ENCODE data around the gene PACRG.
"Not testable (repeated sequence)": the region's sequence is repeated elsewhere in the genome, so short reads cannot be mapped to it uniquely, and the experiment has no call there.

The PACRG gene

DNA sequence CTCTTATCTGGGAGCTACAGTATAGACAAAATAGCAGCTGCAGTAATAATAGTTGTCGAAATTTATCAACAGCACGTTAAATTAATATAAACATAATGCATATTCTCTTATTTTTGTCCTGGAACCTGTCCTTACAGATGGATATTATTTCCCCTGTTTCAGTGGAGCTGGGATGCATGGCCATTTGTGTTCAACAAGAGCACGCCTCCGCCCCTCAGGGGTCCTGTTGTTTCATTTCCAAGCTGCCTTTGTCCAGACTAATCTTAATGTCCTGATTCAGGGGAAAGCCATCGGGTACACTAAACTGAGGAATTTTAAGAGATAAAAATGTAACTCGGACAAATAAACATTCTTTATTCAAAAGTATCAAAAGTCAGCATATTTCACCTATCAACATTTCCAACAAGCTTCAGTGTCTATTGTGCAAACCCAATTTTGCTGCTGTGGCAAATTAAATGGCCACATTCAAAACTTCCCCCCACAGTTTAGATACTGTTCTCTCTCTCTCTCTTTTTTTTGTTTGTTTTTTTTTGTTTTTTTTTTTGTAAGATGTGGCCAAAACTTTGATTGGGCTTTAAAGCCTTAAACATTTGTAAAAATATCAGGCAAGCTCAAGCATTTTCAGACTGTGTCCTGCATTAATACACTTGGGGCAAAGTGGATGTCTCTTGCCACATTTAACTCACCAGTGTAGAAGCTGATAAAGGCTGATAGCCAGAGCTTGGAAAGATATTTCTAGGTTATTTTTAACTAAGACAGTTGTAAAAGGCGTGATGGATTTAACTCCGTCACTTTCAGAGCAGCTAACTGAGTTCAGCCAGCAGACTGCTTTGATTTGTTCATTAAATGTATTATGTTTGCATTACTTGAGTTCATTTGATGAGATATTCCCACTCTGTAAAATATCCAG is 574.2 kb downstream of the PACRG start:
- DNase-seq (ENCODE audit: low read depth in 2 of 2, low spot score in 1 of 2): no peak

GRCh38 chr6:163302747-163303146 is 575.0 kb downstream of the PACRG start:
- DNase-seq (ENCODE audit: low read depth in 2 of 2, low spot score in 1 of 2): no peak

GRCh38 chr6:163306000-163306399 is 578.2 kb downstream of the PACRG start:
- DNase-seq (ENCODE audit: low read depth in 2 of 2, low spot score in 1 of 2): no peak

DNA sequence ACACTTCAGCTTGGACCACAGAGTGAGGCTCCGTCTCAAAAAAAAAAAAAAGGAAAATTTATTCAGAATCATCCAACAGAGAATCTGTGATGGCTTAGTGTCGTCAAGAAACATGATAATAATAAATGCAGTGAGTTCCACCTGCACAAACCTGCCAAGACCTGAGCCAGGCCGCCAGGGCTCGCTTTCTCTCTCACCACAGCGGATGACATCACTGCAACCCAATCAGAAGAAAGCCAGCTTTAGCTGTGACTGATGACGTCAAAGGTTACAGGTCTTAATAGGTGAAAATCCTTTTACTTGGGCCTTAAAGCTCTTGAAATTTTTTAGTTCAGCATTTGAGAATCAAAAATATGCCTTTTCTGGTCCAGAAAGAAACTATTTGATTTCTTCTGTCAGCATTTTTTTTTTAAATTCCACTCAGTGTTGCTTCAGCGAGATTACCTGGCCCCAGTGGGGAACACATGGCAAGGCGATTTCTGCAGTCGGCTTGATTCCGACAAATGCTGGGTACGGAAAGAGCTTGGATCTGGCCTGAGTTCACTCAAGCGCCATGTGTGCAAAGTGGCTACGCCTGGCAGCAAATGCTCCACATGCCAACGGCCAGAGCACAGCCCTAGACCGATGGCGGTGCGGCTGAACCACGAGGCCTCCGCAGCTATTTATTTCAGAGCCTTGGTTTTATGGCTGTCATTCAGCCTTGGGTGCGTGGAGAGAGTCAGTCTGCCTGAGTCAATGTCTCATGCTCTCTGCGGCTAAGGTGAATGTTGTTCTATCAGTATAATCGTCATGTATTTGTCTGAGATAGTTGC is 581.1 kb downstream of the PACRG start:
- DNase-seq (ENCODE audit: low read depth in 2 of 2, low spot score in 1 of 2): no peak

- DNase-seq (ENCODE audit: low read depth in 2 of 2, low spot score in 1 of 2): no peak
Measured at GRCh38 chr6:163309491-163310026, 581.8 kb downstream of the PACRG start.

DNA sequence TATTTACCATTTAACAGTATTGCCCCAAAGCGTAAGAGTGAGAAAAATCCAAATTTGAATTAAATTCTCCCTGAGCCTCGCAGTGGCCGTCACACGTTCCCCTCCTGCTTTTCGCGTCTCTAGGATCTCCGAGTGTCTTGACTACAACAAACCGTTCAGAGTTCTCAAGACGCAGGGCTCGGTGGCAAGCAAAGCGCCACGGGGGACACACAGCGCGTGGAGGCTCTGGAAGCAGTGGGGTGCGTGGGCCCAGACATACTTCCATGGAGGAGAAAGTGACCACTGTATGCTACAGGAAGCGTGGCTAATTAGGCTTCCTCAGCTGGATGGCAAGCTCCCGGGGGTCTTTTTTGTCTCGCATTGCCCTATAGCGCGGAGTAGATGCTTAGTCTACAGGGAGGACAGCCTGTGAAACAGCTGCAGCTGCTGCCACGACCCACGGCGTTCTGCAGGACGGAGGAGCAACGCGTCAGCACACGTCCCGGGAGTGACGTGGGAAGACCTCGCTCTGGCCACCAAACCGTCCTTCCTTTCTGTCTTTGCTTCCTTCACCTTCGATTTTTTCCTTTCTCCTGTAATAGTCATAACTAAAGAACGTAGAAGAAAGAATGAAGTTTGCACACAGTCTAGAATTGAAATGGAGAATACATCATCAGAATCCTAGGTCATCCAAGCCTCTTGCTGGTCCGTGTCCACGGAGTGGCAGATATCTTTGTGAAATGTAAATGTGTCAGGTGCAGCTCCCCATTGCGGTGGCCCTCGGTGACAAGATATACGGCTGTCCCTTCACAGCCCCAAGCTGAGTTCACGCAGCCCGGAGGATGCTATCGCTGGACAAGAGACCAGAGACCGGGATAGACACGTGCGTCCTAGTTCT is 582.6 kb downstream of the PACRG start:
- no peak for DNase-seq (ENCODE audit: low read depth in 2 of 2, low spot score in 1 of 2)

- DNase-seq (ENCODE audit: low read depth in 2 of 2, low spot score in 1 of 2): no peak
Measured at GRCh38 chr6:163310973-163311383, 583.2 kb downstream of the PACRG start.

GRCh38 chr6:163311830-163312229 is 584.1 kb downstream of the PACRG start:
- DNase-seq (ENCODE audit: low read depth in 2 of 2, low spot score in 1 of 2): no peak

DNA sequence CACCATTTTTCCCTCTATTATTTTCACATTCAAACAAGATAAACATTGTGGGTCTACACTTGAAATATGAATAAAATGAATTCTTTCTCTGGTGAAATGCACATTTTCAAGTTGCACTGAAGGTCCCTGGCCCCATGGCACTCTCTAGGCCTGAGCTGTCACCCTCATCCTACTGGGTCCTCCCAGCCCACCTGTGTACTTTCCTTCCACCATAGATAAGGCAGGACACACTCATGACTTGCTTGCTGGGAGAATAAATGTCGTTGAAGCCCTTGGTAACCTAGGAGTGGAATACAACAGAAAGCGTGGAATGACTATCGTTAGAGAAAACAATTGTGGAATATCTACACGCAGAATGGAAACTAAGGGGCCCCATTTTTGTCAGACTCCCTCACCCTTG is 585.8 kb downstream of the PACRG start:
- DNase-seq (ENCODE audit: low read depth in 2 of 2, low spot score in 1 of 2): no peak

GRCh38 chr6:163313981-163314380 is 586.2 kb downstream of the PACRG start:
- no peak for DNase-seq (ENCODE audit: low read depth in 2 of 2, low spot score in 1 of 2)

GRCh38 chr6:163314791-163315470 is 587.2 kb downstream of the PACRG start:
- no peak for DNase-seq (ENCODE audit: low read depth in 2 of 2, low spot score in 1 of 2)

DNA sequence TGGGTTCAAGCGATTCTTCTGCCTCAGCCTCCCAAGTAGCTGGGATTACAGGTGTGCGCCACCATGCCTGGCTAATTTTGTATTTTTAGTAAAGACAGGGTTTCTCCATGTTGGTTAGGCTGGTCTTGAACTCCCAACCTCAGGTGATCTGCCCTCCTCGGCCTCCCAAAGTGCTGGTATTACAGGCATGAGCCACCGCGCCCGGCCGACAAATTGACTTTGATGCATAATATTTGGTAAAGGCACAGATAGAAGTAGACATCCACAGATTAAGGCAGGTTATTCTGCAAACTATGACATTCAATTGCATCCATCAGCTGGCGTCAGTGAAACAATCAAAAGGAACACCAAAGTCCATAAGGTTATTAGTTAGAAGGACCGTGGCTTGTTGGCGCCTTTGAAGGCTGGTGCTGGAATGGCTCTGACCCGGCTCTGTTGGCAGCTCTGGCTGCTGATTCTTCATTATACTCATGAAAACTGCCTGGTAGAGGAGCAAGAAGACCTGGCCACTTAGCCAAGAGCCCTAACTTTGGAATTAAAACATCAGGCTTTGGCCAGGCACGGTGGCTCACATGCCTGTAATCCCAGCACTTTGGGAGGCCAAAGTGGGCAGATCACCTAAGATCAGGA is 589.2 kb downstream of the PACRG start:
- not testable (repeated sequence) for DNase-seq (ENCODE audit: low read depth in 2 of 2, low spot score in 1 of 2)

DNA sequence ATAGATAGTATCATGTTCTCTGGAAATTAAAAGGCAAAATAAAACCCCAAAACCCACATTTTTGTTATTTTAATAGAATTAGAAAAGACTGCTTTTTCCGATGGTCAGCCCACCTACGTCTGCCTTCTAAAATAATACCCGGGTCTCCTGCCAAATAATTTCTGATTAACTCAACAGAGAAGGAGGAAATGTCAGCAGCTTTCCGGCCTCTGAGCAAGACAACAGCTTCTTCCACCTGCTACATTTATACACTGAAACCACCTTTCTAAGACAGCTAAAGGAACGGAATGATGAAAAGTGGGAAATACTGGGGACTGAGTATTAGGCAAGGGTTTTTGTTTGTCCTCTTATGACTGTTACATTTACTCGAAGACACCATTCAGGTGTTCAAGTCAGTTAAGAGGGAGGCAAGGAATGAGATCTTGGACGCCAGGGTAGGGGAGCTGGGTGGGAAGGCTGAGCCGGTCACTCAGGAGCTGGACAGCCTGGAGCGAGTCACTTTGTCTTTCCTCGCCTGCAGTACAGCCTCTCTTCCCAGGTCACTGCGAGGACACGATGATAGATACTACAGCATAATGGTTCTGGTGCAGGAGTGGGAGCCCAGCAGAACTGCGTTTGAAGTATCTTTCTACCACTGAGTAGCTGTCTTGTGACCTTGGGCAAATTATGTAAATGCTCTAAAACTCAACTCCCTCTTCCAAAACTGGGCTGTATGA is 590.5 kb downstream of the PACRG start:
- DNase-seq (ENCODE audit: low read depth in 2 of 2, low spot score in 1 of 2): no peak

GRCh38 chr6:163319609-163320366 is 592.0 kb downstream of the PACRG start:
- no peak for DNase-seq (ENCODE audit: low read depth in 2 of 2, low spot score in 1 of 2)

DNA sequence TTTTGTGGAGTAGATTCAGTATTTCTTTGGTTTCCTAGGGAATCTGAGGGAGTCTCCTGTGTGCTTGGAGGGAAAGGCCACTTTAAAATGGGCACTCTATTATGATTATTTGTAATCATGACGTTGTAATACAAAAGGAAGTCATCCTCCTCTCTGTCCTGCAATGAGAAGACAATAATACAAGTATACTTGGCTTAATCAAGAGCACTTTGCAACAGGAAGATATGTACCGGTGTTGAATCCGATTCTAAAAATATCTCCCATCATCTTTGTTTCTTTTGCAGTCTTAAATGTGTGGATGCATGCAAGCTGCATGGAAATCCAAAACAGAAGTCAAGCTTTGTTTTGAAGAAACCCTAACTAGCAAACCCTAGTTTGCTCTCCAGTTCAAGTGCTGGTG is 592.6 kb downstream of the PACRG start:
- DNase-seq (ENCODE audit: low read depth in 2 of 2, low spot score in 1 of 2): no peak

DNA sequence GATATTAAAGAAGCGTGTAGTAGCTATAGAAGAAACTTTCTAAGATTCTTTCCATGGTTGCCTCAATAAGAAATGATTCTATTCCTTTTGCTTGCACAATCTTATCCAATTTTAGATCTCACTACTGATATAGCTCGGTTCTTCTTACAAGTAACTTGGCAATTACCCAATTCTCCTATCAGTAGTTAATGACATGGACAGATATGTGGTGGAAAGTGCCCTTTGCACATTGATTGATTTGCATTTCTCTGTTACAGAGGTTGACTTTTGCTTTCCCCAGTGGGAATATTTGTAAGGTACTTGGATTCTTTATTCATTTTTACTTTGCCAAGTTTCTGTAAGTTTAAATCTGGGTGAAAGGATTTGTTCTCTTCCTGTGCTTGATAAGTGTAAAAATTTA is 593.0 kb downstream of the PACRG start:
- no peak for DNase-seq (ENCODE audit: low read depth in 2 of 2, low spot score in 1 of 2)

GRCh38 chr6:163321717-163322116 is 593.9 kb downstream of the PACRG start:
- DNase-seq (ENCODE audit: low read depth in 2 of 2, low spot score in 1 of 2): no peak

- DNase-seq (ENCODE audit: low read depth in 2 of 2, low spot score in 1 of 2): no peak
Measured at GRCh38 chr6:163323274-163323673, 595.5 kb downstream of the PACRG start.

DNA sequence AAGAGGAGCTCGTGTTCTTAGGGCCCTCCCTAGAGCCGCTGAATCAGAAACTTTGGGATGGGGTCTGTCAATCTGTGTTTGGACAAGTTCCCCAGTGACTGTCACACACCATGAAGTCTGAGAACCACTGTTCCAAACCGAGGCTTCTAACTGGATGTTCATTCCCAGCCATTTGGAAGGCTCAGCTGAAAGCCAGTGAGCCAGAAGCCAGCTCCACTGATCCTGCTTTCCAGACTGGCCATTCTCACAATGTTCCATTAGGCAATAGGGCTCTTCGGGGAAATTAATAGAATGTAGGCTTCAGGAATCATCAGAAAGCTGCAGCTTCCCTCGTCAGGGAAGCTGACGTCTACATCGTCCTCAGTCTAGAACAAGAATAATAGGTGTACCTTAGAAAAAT is 595.9 kb downstream of the PACRG start:
- DNase-seq (ENCODE audit: low read depth in 2 of 2, low spot score in 1 of 2): no peak

Data from stimulated activated CD8-positive, alpha-beta memory T cell treated with anti-CD3 and anti-CD28 coated beads, Interleukin-4, amount 100 ng/mL, for 4 hours (primary cell).